ENCODE results near the gene DTNB.

The DTNB gene

GRCh38 chr2:25587361-25587760 lies 86.0 kb downstream of the DTNB start:
- no peak overlapping the region for H3K27ac ChIP-seq (replicated peaks)
- no peak for DNase-seq (ENCODE audit: low read depth in 1 of 2, low spot score in 1 of 2)
- no peak overlapping the region for H3K4me3 ChIP-seq (replicated peaks; ENCODE audit: insufficient read depth, low read length)
- H3K27me3 ChIP-seq (ENCODE audit: insufficient read depth, poor library complexity, severe bottlenecking): no peaks in the 10 kb centered on the region
- TF ChIP-seq SPI1 (IDR thresholded peaks at IDR 0.05; ENCODE audit: borderline replicate concordance, low read depth): no peak
- TF ChIP-seq GABPA (IDR thresholded peaks at IDR 0.05; ENCODE audit: low read depth): no peak
- no peak for TF ChIP-seq POLR2AphosphoS5 (IDR thresholded peaks at IDR 0.05; ENCODE audit: low read depth)
- no peak for TF ChIP-seq REST (IDR thresholded peaks at IDR 0.05; ENCODE audit: insufficient replicate concordance, low read depth)
- no peak for TF ChIP-seq CTCF (IDR thresholded peaks at IDR 0.05; ENCODE audit: insufficient read depth, low read length)

GRCh38 chr2:25586726-25587144 lies 86.6 kb downstream of the DTNB start:
- no peak for DNase-seq (ENCODE audit: low read depth in 1 of 2, low spot score in 1 of 2)
- no peak for TF ChIP-seq SPI1 (IDR thresholded peaks at IDR 0.05; ENCODE audit: borderline replicate concordance, low read depth)
- Histone ChIP-seq H3K27me3 (ENCODE audit: insufficient read depth, poor library complexity, severe bottlenecking) (no peaks in the 10 kb centered on the region), H3K27ac (replicated peaks) (no peak overlapping the region), H3K4me3 (replicated peaks; ENCODE audit: insufficient read depth, low read length) (no peak overlapping the region)

GRCh38 chr2:25585189-25585588 lies 88.2 kb downstream of the DTNB start:
- no peaks in the 10 kb centered on the region for H3K27me3 ChIP-seq (ENCODE audit: insufficient read depth, poor library complexity, severe bottlenecking)
- DNase-seq (ENCODE audit: low read depth in 1 of 2, low spot score in 1 of 2): no peak

More at GRCh38 chr2:25585189-25585588, 88.2 kb downstream of the DTNB start:
- no peak overlapping the region for H3K27ac ChIP-seq (replicated peaks)
- H3K4me3 ChIP-seq (replicated peaks; ENCODE audit: insufficient read depth, low read length): no peak overlapping the region
- TF ChIP-seq SPI1 (IDR thresholded peaks at IDR 0.05; ENCODE audit: borderline replicate concordance, low read depth): no peak
- no peak for TF ChIP-seq REST (IDR thresholded peaks at IDR 0.05; ENCODE audit: insufficient replicate concordance, low read depth)
- TF ChIP-seq GABPA (IDR thresholded peaks at IDR 0.05; ENCODE audit: low read depth): no peak
- TF ChIP-seq CTCF (IDR thresholded peaks at IDR 0.05; ENCODE audit: insufficient read depth, low read length): no peak
- no peak for TF ChIP-seq POLR2AphosphoS5 (IDR thresholded peaks at IDR 0.05; ENCODE audit: low read depth)
